Left ventricle myocardium inferior (tissue), 1 donor: Measurements from ENCODE around the gene YAE1. TPM values are rescaled to one million over a fixed set of nuclear protein-coding genes. Genes with fewer than 3 reads are reported as not detected.
"Not testable (repeated sequence)": the region's sequence is repeated elsewhere in the genome, so short reads cannot be mapped to it uniquely, and the experiment has no call there.

Experiments
- DNase-seq: peaks from one replicate; pipeline ENCODE4 v3.0.0-alpha.2; 2020
- H3K27ac ChIP-seq: fragments of 200-600 bp; replicated peaks from 2 replicates; pipeline ENCODE4 v1.8.0; 2021
- H3K27me3 ChIP-seq: fragments of 200-600 bp; 2 replicates; pipeline ENCODE4 v1.8.0; 2021; ENCODE audit warnings: low read depth
- H3K36me3 ChIP-seq: fragments of 200-600 bp; 2 replicates; pipeline ENCODE4 v1.8.0; 2021
- H3K4me1 ChIP-seq: fragments of 200-600 bp; 2 replicates; pipeline ENCODE4 v1.8.0; 2021
- H3K4me3 ChIP-seq: fragments of 200-600 bp; 2 replicates; pipeline ENCODE4 v1.8.0; 2021; ENCODE audit warnings: mild to moderate bottlenecking, moderate library complexity
- H3K9me3 ChIP-seq: fragments of 200-600 bp; replicated peaks from 2 replicates; pipeline ENCODE4 v1.8.0; 2021
- intact Hi-C: fragments of 100-400 bp; cut with micrococcal nuclease; formaldehyde crosslinking; loops from one replicate; pipeline ENCODE4 v1.11.0; 2022
- total RNA-seq: library from RNA; stranded (reverse); fragmentation: NEBNext Ultra II Directional; extraction: Animal tissue kit (Norgen Biotek cat#: 25700); gene quantifications from one replicate; pipeline ENCODE4 v1.2.1, GENCODE V29; 2021
- TF ChIP-seq, protein P1 (sequence below): fragments of 200-600 bp; IDR thresholded peaks from 2 replicates; pipeline ENCODE4 v1.8.0; 2021; ENCODE audit warnings: antibody characterized with exemption, mild to moderate bottlenecking, borderline replicate concordance
- donor health status: DM: no; HTN: yes; CAD: no; lungs with severe emphysema.

The YAE1 gene
- total RNA-seq, 1 donor from 2014 or later: 18.6 TPM

DNA sequence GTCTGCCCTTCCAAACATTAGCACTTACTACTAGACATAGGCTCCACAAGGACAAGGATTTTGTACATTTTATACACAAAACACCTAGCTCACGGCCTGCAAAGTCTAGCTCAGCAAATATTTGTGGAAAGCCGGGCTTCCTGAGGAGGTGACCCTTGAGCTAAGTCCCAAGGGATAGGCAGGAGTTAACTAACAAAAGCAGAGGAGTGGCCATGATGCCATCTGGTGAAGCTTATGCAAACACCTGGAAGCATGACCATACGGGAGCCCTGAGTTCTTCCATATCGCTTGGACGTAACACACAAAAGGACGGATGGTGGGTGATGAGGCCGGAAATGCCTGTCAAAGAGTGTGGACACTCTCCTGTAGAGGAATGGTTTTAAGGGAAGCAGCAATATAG is 25.9 kb upstream of the YAE1 start:
- Histone ChIP-seq H3K27me3 (peaks cover 3% of the 10 kb centered on the region), H3K4me3 (no peak overlapping the region), H3K36me3 (no peaks in the 10 kb centered on the region), H3K4me1 (no peaks in the 10 kb centered on the region), H3K27ac (no peak overlapping the region), H3K9me3 (no peaks in the 10 kb centered on the region)
- intact Hi-C loops: no loop called here
- no peak for DNase-seq
- TF ChIP-seq, protein P1, sequence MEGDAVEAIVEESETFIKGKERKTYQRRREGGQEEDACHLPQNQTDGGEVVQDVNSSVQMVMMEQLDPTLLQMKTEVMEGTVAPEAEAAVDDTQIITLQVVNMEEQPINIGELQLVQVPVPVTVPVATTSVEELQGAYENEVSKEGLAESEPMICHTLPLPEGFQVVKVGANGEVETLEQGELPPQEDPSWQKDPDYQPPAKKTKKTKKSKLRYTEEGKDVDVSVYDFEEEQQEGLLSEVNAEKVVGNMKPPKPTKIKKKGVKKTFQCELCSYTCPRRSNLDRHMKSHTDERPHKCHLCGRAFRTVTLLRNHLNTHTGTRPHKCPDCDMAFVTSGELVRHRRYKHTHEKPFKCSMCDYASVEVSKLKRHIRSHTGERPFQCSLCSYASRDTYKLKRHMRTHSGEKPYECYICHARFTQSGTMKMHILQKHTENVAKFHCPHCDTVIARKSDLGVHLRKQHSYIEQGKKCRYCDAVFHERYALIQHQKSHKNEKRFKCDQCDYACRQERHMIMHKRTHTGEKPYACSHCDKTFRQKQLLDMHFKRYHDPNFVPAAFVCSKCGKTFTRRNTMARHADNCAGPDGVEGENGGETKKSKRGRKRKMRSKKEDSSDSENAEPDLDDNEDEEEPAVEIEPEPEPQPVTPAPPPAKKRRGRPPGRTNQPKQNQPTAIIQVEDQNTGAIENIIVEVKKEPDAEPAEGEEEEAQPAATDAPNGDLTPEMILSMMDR: no peak

DNA sequence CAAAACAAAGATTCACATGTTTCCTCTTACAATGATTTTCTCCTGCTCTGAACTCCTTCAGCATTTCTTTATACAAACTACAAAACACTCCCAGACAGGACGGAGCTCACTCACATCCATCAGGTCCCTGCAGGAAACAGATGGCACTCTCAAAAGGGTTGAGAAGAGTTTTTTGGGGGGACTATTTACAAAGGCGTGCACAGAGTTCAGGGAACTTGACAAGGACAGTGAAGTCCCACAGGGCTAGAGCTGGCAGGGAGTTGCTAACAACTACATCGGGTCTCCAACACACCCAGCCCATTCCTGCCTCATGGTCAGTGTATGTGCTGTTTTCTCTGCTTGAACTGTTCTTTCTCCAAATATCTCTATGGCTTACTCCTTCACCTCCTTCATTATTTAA is 24.7 kb upstream of the YAE1 start:
- Histone ChIP-seq H3K4me3 (no peak overlapping the region), H3K36me3 (no peaks in the 10 kb centered on the region), H3K27ac (no peak overlapping the region), H3K27me3 (peaks cover 3% of the 10 kb centered on the region), H3K9me3 (peaks cover 7% of the 10 kb centered on the region), H3K4me1 (no peaks in the 10 kb centered on the region)
- intact Hi-C loops: no loop called here
- no peak for DNase-seq
- TF ChIP-seq, protein P1: no peak

DNA sequence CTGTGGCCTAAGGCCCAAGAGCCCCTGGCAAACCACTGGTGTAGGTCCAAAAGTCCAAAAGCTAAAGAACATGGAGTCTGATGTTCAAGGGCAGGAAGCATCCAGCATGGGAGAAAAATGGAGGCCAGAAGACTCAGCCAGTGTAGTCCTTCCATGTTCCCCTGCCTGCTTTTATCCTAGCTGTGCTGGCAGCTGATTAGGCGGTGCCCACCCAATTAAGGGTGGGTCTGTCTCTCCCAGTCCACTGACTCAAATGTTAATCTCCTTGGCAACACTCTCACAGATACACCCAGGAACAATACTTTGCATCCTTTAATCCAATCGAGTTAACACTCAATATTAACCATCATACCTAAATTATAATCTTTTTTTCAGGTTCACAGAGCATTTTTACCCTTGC is 21.4 kb upstream of the YAE1 start:
- H3K27ac ChIP-seq, H3K4me1 ChIP-seq, DNase-seq, intact Hi-C loops, H3K27me3 ChIP-seq, H3K4me3 ChIP-seq, H3K36me3 ChIP-seq: not testable (repeated sequence)
- peaks cover 28% of the 10 kb centered on the region for H3K9me3 ChIP-seq

DNA sequence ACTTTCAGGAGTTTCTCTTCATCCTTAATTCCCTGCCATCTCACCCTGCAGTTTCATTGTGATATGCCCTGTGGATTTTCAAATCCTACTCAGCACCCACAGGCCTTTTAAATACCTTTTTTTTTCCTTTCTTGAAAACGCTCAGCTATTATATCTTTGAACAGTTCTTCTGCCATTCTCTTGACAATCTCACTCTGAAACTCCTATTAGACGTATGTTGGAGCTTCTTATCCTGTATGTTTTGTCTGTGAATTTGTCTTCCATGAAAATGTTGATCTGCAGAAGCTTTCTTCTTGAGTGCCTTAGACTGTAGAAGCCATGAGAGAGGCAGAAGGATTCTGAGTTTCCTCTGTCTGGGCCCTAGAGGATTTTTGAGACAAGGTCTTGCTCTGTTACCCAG is 18.9 kb upstream of the YAE1 start:
- H3K4me1 ChIP-seq: no peaks in the 10 kb centered on the region
- no peak for DNase-seq
- intact Hi-C loops: no loop called here
- H3K27ac ChIP-seq: no peak overlapping the region
- H3K36me3 ChIP-seq: no peaks in the 10 kb centered on the region
- H3K27me3 ChIP-seq: no peaks in the 10 kb centered on the region
- no peak overlapping the region for H3K4me3 ChIP-seq
- H3K9me3 ChIP-seq: peaks cover 28% of the 10 kb centered on the region
- TF ChIP-seq, protein P1: no peak

DNA sequence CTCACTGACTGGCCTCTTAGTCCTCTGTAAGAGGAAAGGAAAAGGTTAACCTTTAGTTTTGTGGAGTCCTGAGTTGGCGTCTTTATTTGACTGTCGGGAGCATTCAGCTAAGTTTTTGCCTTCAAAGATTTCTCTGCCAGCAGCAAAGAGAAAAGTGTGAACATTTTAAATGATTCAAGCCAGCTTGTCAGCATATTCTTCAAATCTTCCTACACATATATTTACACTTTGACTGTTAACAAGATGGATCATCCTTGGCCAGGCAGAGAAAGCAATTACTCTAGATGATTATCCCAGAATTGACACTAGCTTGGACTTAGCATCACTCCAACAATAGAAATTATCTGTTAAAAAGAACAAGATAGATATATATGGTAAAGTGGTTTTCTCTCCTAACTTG is 15.8 kb upstream of the YAE1 start:
- no peaks in the 10 kb centered on the region for H3K4me1 ChIP-seq
- no peak for DNase-seq
- H3K9me3 ChIP-seq: peaks cover 28% of the 10 kb centered on the region
- TF ChIP-seq, protein P1: no peak
- H3K27me3 ChIP-seq: no peaks in the 10 kb centered on the region
- H3K4me3 ChIP-seq: no peak overlapping the region
- H3K27ac ChIP-seq: no peak overlapping the region
- intact Hi-C loops: no loop called here
- H3K36me3 ChIP-seq: no peaks in the 10 kb centered on the region

DNA sequence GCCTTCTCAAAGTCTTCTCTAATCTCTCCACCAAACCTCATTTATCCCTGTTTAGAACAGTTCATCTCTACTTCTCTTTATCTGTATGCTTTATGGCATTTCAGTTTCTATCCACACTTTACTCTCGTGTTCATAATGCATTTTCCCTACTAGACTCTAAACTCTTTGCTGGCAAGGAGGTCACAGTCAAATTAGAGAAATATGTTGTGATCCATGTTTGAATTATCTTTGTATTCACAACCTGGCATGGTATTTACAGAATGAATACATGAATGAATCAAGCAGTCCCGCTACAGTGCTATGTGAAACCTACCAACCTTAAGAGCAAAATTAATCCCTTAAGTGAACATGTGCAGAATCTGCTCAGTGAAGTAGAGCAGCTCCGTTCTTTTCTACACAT is 12.8 kb upstream of the YAE1 start:
- H3K27me3 ChIP-seq: no peaks in the 10 kb centered on the region
- intact Hi-C loops: no loop called here
- H3K4me1 ChIP-seq: no peaks in the 10 kb centered on the region

More for the DNA sequence above, 12.8 kb upstream of the YAE1 start:
- TF ChIP-seq, protein P1: no peak
- Histone ChIP-seq H3K27ac (no peak overlapping the region), H3K4me3 (no peak overlapping the region), H3K9me3 (peaks cover 2% of the 10 kb centered on the region), H3K36me3 (no peaks in the 10 kb centered on the region)
- no peak for DNase-seq
